Stimulated activated CD4-positive, alpha-beta T cell treated with anti-CD3 and anti-CD28 coated beads, Interleukin-1b, Interleukin-23, amount 100 ng/mL, for 1 hour (primary cell): ENCODE results near the gene GRK3.

ENCODE experiments used
- DNase-seq, 2 donors: peaks; one replicate each; pipeline ENCODE4 v3.0.0-alpha.2; 2020; ENCODE audit warnings: low read depth in 2 of 2

The GRK3 gene

DNA sequence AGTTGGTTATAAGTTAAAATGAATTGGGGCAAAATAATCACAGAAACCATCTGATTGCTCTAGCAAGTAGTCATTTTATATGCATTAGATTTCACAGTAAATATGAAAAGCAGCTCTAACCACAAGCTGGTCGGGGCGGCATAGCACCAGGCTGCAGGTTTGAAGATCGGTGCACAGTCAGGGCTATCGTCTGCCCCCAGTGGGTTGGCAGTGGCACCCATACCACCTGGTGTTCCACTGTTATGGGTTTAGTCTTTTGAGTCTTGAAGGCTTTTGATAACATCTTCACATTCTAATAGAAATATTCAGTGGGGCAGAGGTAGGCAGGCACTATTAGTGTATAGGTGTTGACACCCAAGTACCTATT is 62.1 kb downstream of the GRK3 start:
- DNase-seq: no peak

DNA sequence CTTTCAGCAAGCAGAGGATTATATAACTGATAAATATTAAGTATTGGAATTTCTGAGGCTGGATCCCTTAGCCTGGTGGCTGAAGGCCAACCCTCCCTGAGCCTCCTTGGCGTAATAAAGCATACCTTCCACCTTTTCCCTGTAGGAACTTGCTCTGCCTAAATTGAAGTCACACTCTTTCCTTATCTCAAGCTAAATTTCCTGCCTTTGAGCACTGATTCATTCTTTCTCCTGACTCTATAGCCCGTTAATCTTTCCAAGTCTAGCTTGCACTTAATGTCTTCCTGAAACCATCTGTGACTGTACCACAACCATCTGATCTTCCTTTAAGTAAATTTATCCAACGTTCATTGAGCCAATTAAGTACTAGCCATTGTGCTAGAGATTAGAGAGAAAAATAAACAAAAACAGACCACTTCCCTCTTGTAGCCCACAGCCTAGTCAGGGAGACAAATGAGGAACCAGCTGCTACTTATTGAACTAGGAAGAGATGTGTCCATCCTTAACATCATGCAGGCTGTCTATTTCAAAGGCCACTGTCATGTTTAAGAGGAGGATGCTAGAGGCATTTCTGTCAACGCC is 62.9 kb downstream of the GRK3 start:
- DNase-seq: no peak

DNA sequence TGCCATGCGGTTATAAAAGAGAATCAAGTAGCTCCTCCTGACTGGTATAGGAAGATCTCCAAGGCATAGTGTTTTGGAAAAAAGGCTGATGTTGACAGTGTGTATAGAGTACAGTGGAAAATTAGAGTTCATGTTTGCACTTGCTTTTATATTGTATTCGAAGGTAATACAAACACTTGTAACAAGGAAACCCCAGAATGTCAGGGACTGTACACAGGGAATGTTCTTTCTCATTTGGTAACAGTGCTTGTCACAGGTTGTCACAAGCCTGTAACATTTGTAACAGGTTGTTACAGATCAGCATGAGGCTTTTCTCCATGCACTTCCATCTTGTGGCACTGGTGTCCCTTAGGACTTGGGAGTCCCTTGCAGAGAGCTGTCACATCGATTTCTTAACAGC is 64.0 kb downstream of the GRK3 start:
- no peak for DNase-seq

GRCh38 chr22:25629613-25630012 is 65.1 kb downstream of the GRK3 start:
- DNase-seq: no peak

- DNase-seq: no peak
Measured at GRCh38 chr22:25630447-25630846, 66.0 kb downstream of the GRK3 start.

DNA sequence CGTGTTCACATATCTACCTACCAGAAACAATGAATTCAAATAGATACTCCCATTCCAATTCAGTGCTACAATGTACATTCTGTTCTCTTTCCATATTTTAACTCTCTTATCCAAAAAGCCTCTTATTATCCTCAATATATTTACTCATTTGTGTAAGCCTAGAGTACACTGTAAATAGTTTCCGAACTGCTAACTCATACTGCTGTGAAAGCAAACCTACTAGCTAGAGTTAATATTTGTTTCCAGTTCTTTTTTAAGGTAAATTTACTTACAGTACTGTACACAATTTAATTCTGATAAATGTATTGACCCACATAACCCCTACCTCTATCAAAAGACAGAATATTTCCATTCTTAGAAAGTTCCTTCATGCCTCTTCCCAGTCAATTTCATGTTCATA is 71.8 kb downstream of the GRK3 start:
- DNase-seq: no peak

DNA sequence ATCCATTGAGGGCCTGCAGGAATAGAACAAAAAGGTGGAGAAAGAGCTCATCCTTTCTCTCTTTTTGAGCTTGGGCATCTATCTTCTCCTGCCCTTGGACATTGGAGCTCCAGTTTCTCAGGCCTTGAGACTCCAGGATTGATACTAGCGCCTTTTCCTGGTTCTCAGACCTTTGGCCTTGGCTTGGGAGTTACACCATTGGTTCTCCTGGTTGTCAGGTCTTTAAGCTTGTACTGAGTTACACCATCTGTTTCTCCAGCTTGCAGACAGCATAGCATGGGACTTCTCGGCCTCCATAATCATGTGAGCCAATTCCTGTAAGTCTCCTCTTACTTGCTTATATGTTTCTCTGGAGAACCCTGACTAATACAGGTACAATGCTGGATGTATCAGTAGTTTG is 72.6 kb downstream of the GRK3 start:
- no peak for DNase-seq

DNA sequence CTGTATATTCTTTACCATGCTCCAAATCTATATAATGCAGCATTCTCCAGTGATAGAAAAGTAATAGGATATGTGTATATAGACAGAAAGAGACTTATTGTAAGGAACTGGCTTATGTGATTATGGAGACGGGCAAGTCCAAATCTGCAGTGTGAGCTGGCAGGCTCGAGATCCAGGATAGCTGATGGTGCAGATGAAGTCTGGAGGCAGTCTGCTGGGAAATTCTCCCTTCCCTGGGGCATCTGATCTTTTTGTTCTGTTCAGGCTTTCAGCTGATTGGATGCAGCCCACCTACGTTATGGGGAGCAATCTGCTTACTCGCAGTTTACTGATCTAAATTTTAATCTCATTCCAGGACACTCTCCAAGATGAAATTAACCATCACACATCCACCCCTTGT is 73.2 kb downstream of the GRK3 start:
- DNase-seq: no peak

DNA sequence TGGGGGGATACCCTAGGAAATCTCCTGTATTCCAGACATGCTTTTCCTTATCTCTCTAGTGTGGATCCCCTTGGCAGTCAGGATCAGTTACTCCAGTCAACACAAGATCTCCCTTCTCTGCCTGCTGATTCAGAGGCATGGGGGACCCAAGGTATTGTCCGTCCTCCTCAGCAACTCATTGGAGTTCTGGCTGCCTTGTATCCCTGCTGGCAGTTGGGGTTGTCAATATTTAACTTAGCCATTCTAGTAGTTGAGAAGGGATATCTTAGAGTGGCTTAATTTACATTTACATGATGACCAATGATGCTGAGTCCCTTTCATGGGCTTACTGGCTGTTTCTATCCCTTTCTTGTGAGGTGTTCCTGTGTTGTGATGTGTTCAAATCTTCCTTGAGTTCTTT is 74.2 kb downstream of the GRK3 start:
- no peak for DNase-seq

- DNase-seq: no peak
Measured at GRCh38 chr22:25641650-25642049, 77.2 kb downstream of the GRK3 start.

DNA sequence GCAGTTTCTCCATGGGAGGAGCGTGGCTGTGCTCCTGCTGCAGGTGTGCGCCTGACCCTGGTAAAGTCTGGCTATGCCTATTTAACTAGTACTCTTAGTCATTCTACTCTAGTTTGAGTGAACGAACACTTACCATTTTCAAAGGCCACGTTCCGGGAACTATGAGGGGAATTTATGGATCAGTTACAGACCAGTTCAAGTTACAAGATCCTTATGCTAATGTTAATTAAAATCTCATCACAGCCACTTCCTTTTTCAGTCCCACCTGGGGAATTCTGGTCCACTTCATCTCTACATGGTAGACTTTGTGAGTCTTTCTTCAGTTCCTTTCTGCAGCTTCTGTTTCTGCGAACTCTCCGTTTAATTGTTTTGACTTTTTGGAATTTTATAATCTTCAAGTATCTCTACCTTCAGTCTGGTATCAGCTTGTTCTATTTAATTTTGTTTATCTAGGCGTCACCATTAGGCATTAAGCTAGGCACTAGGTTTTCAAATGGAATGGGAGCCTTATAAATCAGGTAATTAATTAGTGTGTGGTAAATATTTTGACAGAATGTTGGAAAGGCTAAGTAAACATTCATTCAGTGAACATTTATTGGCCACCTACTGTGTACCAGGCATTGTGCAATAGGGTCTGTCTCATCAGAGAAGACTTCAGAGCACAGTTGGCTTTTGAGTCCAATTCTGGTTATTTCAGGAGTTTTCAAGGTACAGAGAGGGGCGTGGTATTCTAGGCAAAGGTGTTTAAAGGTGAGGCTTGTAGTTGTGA is 78.9 kb downstream of the GRK3 start:
- no peak for DNase-seq

DNA sequence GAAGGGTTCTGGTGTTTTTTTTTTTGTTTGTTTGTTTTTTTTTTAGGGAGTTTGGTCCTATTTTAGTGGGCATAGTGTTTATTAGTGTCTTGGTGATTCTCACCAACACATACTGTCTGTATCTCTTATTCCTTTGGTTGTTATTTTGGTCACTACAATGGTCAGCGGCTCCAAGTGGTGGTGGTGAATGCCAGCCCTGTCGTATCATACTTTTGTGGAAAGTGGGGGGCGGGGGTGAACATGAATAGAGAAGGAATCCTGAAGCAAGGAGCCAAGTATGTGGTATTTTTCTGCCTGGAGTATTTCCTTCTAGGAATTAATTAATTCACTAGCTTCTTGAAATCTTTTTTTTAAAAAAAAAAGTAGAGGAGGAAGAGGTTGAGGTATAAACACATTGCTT is 79.6 kb downstream of the GRK3 start:
- DNase-seq: no peak

GRCh38 chr22:25645266-25645665 is 80.8 kb downstream of the GRK3 start:
- no peak for DNase-seq

DNA sequence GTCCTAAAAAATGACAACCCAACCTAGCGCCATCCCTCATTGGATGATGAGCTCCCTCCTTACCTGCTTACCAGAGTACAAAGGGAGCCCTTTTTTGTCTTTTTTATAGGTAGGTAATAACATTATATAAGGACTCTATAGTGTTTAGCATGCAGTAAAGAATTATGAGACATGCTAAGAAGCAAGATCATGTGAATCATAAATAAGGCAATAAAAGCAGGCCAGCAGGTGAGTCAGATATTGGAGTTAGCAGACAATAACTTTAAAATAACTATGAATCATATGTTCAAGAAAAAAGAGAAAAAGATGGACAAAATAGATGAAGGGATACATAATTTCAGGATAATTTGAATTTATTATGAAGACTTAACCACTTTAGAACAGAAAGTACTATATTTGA is 81.5 kb downstream of the GRK3 start:
- DNase-seq: no peak

DNA sequence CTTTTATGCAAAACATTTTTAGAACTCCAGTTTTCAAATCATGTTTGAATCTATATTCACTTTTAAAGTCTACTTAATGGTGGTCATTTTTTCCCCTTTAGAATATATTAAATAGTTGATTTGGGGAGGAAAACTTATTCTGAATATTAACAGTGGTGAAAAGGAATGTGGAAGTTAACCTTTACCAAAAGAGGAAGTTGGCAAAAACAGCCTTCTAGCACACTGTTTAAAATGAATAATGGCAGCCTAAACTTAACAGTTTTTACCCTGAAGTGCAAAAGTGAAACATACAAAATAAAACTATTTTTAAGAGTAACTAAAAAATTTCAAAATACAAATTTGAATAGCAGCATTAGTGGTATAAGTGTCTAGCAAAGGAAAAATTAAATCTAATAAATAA is 86.4 kb downstream of the GRK3 start:
- no peak for DNase-seq

- no peak for DNase-seq
Measured at GRCh38 chr22:25651332-25652085, 87.0 kb downstream of the GRK3 start.

- DNase-seq: no peak
Measured at GRCh38 chr22:25654676-25655075, 90.2 kb downstream of the GRK3 start.

- no peak for DNase-seq
Measured at GRCh38 chr22:25655371-25655935, 91.0 kb downstream of the GRK3 start.

- DNase-seq: no peak
Measured at GRCh38 chr22:25656724-25657123, 92.2 kb downstream of the GRK3 start.

- no peak for DNase-seq
Measured at GRCh38 chr22:25658633-25659032, 94.2 kb downstream of the GRK3 start.

- DNase-seq: no peak
Measured at GRCh38 chr22:25659413-25659812, 94.9 kb downstream of the GRK3 start.

DNA sequence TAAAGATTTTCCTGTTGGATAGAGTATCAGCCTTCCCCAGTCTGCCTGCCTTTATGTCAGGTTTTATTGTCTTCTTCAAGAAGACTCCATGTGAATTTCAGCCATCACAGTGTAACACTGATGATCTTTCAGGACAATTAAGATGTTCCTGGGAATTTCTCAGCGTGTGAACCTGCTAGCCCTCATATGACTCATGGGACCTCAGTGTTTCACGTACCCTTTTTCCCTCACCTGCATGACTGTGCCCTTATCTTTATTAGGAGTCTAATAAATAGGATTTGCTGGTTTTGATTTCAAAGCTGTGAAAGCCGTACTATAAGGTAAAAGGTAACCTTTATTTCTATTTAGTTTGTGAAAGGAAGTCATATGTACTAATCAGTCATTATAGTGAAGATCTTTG is 95.9 kb downstream of the GRK3 start:
- no peak for DNase-seq

- DNase-seq: no peak
Measured at GRCh38 chr22:25661073-25661472, 96.6 kb downstream of the GRK3 start.
